CD4-positive, alpha-beta T cell treated with Interleukin-17A for 1 hour (primary cell): Measurements from ENCODE around the gene ATP6V1G1.
"Not testable (repeated sequence)": the region's sequence is repeated elsewhere in the genome, so short reads cannot be mapped to it uniquely, and the experiment has no call there.

Source experiments
- DNase-seq: peaks from one replicate; pipeline ENCODE4 v3.0.0-alpha.2; 2020

Gene ATP6V1G1

GRCh38 chr9:114580609-114581193 lies 6.9 kb upstream of the ATP6V1G1 start:
- no peak for DNase-seq

GRCh38 chr9:114583371-114584155 lies 4.0 kb upstream of the ATP6V1G1 start:
- DNase-seq: no peak

GRCh38 chr9:114588210-114588609 lies 641 bp downstream of the ATP6V1G1 start:
- DNase-seq: peak; percentile 33

GRCh38 chr9:114588651-114589526 lies 1.3 kb downstream of the ATP6V1G1 start:
- DNase-seq: peak; percentile 29

DNA sequence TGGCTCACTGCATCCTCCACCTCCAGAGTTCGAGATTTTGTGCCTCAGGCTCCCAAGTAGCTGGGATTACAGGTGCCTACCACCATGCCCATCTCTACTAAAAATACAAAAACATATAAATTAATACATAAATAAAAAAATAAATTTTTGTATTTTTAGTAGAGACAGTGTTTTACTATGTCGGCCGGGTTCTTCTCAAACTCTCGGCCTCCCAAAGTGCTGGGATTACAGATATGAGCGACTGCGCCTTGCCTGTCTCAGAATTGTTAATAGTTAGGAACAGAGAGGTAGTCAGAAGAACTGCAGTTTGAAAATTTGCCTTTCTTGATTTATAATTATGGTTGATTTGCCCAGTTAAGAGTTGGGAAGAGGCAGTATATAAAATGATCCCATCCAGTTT lies 2.8 kb downstream of the ATP6V1G1 start:
- DNase-seq: no peak

GRCh38 chr9:114591291-114591787 lies 3.8 kb downstream of the ATP6V1G1 start:
- DNase-seq: no peak

GRCh38 chr9:114591849-114592248 lies 4.3 kb downstream of the ATP6V1G1 start:
- DNase-seq: no peak

DNA sequence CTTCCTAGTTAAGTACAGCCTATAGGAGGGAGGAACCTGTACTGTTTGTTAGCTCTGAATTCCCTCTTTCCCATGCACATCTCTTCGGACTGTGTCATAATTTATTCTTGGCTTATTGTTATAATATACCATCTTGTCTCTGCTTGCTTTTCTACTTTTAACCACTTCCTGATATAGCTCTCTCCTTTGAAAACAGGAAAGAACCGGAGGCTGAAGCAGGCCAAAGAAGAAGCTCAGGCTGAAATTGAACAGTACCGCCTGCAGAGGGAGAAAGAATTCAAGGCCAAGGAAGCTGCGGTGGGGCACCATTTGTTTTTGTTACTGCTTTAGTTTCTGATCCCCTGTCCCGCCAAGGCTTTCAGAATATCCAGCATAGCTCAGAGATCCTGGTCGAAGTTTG lies 4.8 kb downstream of the ATP6V1G1 start:
- DNase-seq: peak; percentile 83

DNA sequence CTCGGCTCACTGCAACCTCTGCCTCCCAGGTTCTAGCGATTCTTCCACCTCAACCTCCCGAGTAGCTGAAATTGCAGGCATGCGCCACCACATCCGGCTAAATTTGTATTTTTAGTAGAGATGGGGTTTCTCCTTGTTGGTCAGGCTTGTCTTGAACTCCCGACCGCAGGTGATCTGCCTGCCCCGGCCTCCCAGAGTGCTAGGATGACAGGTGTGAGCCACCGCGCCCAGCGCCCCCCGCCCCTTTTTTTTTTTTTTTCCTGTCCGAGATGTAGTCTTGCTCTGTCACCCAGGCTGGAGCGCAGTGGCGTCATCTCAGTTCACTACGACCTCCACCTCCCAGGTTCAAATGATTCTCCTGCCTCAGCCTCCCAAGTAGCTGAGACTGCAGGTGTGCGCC lies 6.6 kb downstream of the ATP6V1G1 start:
- DNase-seq: no peak

GRCh38 chr9:114600502-114601248 lies 13.1 kb downstream of the ATP6V1G1 start:
- not testable (repeated sequence) for DNase-seq

DNA sequence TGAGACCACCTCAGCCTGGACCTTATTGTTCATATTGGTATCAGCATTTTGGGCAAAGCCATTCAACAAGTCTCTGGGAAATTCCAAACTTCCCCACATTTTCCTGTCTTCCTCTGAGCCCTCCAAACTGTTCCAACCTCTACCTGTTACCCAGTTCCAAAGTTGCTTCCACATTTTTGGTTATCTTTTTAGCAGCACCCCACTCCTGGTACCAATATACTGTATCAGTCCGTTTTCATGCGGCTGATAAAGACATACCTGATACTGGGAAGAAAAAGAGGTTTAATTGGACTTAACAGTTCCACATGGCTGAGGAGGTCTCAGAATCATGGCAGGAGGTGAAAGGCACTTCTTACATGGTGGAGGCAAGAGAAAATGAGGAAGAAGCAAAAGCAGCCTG lies 14.2 kb downstream of the ATP6V1G1 start:
- DNase-seq: not testable (repeated sequence)

DNA sequence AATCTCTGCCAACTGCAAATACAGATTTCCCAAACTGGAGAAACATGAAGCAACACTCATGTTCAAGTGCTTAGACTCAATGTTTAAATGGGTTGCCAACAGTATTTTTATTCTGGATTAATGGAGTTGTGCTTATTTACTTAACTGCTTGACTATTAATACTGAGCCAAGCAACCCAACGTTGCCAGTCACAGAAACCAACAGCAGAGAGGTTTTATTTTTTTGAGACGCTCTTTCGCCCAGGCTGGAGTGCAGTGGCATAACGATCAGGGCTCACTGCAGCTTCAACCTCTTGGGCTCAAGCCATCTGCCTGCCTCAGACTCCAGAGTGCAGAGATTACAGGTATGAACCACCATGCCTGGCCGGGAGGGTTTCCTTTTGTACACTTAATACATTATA lies 15.1 kb downstream of the ATP6V1G1 start:
- DNase-seq: no peak

GRCh38 chr9:114603248-114603647 lies 15.7 kb downstream of the ATP6V1G1 start:
- no peak for DNase-seq

GRCh38 chr9:114604989-114605388 lies 17.4 kb downstream of the ATP6V1G1 start:
- DNase-seq: no peak

DNA sequence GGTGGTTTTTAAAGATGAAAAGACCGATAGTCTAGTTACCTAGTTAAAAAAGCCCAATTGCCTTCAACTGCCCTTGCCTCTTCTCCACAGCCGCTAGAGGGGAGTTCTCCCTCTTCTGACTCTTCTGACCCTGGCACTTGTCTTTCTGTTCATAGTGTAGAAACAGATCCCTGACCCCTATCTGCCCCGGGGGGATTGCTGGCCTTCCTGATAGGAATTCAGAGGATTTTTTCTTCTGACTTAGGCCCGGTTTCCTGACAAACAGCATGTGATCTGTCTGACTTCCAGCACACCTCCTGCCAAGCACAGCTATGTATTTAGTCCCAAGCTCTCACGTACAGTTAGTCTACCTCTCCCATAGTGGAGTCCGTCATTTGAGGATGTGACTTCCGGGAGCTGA lies 18.5 kb downstream of the ATP6V1G1 start:
- no peak for DNase-seq

GRCh38 chr9:114606597-114607207 lies 19.1 kb downstream of the ATP6V1G1 start:
- DNase-seq: no peak

GRCh38 chr9:114607671-114608524 lies 20.3 kb downstream of the ATP6V1G1 start:
- DNase-seq: no peak

- no peak for DNase-seq
Measured at GRCh38 chr9:114608525-114608796, 20.9 kb downstream of the ATP6V1G1 start.

GRCh38 chr9:114611516-114612271 lies 24.1 kb downstream of the ATP6V1G1 start:
- no peak for DNase-seq

DNA sequence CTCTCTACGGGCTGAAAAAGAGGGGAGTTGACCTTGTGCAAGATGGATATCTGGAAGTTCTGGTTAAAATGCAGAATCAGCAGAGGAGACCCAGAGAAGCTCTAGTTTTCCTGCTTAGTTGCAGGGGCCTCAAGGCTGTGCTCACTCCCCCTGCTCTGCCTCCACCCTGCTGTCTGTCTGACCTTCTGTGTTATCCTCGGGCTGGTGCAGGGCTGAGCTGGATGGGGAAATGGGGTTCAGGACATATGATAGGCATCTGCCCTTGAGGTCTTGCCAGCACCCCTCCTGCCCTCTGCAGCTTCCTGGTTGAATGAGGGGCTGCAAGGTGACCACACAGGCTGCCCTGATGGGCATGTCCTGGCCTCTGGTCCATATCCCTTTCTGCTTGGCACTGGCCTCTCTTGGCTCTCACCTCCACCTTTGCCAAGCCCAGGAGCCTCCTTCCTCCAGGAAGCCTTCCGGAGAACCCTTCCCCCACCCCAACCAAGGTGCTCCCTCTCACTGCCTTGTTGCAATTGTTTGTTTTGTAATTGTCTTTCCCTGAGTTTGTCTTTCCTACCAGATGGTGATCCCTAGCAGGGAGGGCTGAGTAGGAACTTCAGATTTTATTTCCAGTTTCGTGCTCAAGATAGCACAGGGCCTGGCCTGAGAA lies 24.8 kb downstream of the ATP6V1G1 start:
- no peak for DNase-seq
